Effector CD4-positive, alpha-beta T cell (primary cell): ENCODE results near the gene UQCC5.
"Not testable (repeated sequence)": the region's sequence is repeated elsewhere in the genome, so short reads cannot be mapped to it uniquely, and the experiment has no call there.

Experiments used
- DNase-seq: peaks from one replicate; pipeline ENCODE4 v3.0.0-alpha.2; 2020

Gene UQCC5

DNA sequence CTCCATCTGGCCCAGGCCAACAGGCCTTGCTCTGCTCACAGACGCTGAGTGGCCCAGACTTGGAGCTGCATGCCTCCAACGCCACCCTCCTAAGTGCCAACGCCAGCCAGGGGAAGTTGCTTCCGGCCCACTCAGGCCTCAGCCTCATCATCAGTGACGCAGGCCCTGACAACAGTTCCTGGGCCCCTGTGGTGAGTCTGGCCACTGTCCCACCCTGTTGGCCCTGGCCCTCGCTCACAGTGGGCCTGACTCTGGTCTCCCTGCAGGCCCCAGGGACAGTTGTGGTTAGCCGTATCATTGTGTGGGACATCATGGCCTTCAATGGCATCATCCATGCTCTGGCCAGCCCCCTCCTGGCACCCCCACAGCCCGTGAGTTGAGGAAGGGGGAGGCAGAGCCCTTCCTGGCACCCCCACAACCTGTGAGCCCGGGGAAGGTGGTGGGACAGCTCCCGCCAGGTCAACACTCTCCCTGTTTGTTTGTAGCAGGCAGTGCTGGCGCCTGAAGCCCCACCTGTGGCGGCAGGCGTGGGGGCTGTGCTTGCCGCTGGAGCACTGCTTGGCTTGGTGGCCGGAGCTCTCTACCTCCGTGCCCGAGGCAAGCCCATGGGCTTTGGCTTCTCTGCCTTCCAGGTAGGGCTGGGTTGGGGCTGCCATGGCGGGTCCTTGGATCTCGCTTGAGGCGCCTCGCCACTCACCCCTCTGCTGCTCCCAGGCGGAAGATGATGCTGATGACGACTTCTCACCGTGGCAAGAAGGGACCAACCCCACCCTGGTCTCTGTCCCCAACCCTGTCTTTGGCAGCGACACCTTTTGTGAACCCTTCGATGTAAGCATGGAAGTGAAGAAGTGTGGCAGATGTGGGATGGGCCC, 12.8 kb upstream of the UQCC5 start:
- DNase-seq: no peak

DNA sequence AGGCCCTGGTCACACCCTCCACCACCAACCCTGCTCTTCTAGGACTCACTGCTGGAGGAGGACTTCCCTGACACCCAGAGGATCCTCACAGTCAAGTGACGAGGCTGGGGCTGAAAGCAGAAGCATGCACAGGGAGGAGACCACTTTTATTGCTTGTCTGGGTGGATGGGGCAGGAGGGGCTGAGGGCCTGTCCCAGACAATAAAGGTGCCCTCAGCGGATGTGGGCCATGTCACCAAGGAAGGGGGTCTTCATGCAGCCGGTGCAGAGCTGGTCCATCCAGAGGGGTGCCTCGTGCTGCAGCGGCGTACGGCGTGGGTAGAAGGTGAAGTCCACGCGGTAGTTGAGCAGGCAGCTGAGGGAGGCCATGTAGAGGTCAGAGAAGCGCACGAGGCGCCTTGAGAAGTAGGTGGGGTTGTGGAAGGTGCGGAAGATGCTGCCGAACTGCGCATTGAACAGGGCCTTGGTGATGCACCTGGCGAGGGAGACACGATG, 12.1 kb upstream of the UQCC5 start:
- no peak for DNase-seq

DNA sequence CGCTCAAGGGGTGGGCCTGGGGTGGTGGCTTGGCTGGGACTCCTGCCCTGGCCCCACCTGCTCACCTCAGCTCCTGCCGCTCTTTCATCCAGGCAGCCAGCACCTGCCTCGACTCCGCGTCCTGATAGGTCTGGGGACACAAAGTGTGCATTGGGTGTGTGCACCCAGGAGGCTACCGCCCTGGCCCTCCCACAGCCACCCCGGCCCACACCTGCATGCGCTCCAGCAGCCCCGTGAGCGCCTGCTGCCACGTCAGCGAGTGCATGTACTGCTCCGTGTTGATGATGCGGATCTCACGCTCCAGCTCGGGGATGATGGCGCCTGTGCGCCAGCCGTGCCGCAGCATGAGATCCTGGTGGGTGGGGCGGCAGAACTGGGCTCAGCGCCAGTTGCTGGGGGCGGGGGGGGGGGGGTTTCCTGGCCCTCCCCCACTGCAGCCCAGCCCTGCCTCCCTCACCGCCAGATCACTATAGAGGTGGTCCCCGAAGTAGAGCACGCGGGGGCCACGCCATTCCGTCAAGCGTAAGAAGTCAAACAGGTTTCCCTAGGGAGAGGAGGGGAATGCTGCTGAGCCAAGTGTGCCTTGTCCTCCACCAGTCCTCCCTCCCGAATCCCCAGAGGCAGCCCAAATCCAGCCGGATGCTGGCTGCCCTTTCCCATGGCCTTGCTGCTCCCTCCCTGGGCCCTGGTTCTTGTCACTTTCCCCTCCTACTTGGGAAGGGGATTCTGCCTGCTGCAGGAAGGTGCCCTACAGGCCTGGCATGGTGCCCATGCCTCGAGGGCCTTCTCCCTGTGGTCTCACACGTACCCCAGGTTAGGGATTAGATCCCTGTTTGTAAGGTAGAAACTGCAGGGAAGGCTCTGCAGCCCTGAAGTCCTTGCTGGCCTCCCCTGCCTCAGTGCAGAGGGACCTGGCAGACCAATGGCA, 11.4 kb upstream of the UQCC5 start:
- DNase-seq: no peak

- DNase-seq: no peak
Observed at GRCh38 chr3:52525680-52526561, 10.5 kb upstream of the UQCC5 start.

GRCh38 chr3:52526671-52527038, 9.8 kb upstream of the UQCC5 start:
- DNase-seq: not testable (repeated sequence)

DNA sequence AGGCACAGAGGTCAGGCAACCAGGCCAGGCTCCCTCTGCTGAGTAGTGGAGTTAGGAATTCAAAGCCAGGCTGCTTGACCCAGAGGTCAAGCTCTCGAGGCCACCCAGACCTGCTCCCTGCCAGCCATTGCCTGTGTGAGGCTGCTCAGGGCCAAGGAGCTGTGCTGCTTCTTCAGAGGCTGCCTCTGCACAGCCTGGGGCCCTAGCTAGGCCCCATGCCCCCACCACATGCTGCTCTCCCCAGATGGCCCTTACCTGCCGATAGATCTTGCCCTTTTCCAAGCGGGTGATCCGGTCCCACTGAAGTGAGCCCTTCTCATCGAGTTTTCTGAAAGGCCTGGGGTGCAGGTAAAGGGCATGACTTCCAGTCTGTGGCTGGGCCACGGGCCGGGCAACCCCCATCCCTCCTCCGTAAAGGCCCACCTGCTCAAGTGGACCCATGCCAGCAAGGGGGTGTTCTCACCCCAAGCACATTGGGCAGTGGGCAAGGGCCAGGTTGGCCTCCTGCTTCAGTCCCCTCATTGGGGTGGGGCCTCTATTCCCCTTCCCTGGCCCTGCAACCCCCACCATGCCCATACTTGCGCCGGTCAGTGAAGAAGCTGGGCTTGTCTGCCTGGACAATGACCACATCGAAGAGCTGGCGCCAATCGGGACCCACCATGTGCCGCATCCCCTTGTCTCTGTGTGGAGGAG, 9.2 kb upstream of the UQCC5 start:
- no peak for DNase-seq

DNA sequence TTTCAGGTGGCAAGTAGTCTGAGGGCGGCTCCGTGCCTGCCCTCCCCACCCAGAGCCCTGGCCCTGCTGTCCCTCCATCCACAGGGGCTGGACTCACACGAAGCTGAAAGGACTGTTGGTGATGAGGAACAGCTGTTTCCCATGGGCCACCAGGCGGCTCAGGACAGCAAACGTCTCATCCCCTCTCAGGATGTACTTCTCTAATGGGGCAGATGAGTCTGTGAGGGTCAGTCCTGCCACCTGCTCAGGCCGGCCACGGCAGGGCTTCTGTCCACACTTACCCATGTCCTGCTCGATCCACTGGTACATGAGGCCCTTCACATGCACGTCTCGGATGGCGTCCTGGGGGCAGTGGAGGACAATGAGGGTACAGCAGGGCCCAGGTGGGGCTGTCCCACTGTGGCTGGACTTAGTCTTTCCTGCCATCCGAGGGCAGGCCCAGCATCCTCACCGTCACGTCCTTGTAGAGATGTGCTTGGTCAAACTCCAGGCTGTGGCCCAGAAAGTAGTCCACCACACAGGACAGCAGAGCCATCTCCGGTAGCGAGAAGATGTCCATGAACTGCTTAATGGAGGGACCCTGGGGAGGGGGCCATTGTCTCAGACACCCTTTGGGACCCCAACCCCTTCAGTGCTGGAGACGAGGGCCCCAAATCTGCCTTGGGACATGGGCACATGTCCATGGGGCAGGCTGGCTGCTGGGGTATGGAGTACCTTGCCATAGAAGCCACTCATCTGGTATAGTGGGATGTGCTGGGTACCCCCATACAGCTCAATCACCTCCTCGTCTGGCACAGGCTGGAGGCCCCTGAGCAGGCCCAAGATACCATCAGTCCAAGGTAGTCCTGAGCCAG, 8.4 kb upstream of the UQCC5 start:
- no peak for DNase-seq

- no peak for DNase-seq
Observed at GRCh38 chr3:52528586-52529375, 7.6 kb upstream of the UQCC5 start.

GRCh38 chr3:52529376-52530333, 6.8 kb upstream of the UQCC5 start:
- no peak for DNase-seq

- no peak for DNase-seq
Observed at GRCh38 chr3:52530918-52531826, 5.2 kb upstream of the UQCC5 start.

GRCh38 chr3:52531860-52532516, 4.4 kb upstream of the UQCC5 start:
- no peak for DNase-seq

DNA sequence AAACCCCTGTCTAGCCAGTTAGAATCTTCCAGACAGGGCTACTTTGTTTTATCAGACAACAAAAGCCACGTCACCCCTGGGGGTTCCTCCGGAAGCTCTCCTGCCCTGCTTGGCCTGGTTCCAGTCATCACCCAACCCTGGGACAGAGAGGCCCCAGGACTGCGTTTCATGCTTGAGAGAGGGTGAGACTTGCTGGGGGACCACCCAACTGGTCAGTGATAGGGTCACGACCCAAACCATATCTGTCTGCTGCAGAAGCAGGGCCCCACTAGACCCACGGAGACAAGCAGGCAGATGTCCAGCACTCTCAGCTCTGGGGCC, 3.9 kb upstream of the UQCC5 start:
- DNase-seq: no peak

GRCh38 chr3:52532838-52533622, 3.4 kb upstream of the UQCC5 start:
- DNase-seq: no peak

DNA sequence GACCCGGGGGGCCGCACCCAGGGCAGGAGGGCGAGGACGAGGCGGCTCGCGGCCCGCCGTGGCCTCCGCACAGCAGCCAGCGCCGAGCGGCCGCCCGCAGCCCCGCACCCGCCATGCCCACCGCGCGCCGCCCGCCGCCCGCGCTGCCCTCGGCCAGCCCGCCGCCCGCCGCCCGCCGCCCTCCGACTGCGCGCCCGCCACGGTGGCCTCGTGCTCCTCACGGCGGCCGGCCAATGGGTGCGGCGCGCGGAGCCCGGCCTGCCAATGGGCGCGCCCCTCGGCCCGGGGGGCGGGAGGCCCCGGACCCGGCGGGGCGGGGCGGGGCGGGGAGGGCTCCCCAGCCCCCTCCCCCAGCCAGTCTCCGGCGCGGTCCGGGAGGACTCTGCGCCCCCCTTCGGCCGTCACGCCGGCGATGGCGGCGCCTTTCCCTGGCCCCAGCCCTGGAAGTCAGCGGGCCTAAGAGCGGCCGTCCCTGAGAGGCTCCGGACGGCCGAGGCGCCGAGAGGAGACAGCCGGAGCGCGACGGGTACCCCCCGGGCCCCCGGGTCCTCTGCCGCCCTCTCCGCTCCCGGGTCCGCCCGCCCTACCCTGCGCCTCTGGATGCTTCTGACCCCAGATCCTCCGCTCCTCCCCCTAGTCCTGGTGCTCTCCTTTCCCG, 2.7 kb upstream of the UQCC5 start, which contains the start of gene NT5DC2:
Gene NT5DC2 (minus strand): TSS at position 235 of the 658 bp plus-strand sequence. CDS start 120 bp downstream, at position 115.
- peak; percentile 45 for DNase-seq

GRCh38 chr3:52534281-52535183, 1.9 kb upstream of the UQCC5 start:
- DNase-seq: no peak
